ENCODE measurements around the gene ATP6V0E1.
A peak's percentile ranks its signal among the peaks of the same experiment; 100 is the strongest.

Gene ATP6V0E1

DNA sequence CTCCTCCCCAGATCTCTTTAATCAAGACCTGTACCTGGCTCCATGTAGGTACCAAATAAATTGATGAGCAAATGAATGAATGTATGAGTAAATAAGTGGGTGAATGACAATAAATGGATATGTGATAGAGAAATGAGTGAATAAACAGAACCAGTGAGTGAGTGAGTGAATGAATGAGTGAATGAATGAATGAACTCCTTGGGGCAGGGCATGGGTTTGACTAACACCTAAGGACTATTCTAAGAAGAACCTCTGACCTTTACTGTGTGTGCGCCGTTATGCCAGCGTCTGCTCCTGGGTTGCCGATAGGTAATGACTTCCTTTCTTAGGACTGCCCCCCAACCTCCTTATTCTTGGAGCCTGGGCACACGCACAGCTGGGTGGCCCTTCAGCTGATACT is 26.1 kb upstream of the ATP6V0E1 start:
- DNase-seq = no peak

DNA sequence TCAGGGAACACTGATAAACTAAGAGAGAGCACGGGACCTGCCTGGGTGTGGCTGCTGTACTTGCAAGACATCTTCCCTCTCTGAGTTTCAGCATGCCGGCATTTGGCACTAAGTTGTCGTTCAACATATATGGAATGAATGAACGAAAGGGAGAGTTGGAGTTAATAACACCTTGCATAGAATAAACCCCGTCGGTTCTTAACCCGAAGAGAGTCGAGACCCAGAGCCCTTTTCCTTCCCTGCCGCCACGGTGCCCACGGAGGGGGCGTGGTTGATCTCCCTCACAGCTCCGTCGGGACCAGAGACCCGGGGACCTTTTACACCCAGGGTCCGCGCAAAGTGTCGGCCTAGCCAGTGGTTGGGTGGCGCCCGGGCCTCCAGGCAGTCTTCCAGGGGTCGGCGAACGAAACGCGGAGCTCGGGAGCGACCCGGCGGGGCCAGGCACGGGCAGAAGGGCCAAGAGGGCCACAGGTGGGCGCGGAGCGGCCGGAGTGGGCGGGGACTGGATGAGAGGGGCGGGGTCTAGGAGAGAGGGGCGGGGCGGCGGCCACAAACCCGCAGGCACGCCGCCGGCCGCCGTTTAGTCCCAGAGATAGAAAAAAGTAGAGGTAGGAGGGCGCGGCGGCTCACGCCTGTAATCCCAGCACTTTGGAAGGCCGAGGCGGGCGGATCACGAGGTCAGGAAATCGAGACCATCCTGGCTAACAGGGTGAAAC is 25.1 kb upstream of the ATP6V0E1 start:
- DNase-seq = no peak

DNA sequence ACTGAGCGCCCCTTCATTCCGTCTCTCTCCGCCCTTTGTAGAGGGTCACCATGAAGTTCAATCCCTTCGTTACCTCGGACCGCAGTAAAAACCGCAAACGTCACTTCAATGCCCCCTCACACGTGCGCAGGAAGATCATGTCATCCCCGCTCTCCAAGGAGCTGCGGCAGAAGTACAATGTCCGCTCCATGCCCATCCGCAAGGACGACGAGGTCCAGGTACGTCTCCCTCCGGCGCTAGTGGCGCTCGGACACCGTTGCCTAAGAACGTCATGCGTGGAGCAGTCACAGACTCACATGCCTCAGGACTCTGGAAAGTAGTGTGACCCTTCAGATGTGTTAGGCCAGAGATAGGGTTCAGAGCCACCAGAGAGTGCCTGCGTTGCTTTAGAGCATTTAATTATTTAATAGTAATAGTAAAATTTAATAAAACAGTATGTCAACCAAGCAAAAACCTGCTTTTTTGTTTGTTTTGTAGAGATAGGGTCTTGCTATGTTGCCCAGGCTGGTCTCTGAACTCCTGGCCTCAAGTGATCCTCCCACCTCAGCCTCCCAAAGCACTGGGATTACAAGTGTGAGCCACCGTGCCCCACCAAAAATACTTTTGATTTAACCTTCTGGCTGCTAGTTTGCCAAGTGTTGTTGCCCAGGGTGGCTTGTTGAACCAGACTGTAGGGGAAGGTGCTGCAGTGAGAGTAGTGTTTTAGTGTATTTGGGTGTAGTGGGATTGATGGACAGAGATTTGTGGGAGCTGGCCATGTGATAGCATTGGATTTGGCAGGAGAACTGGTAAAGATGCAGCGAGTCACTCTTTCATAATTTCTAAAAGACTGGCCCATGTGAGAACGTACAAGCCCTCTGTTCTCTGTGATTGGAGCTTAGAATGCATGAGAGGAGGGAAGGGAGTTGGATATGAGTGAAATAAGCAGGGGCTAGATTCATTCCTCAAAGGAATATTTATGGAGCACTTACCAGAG is 23.5 kb upstream of the ATP6V0E1 start:
- no peak for DNase-seq

DNA sequence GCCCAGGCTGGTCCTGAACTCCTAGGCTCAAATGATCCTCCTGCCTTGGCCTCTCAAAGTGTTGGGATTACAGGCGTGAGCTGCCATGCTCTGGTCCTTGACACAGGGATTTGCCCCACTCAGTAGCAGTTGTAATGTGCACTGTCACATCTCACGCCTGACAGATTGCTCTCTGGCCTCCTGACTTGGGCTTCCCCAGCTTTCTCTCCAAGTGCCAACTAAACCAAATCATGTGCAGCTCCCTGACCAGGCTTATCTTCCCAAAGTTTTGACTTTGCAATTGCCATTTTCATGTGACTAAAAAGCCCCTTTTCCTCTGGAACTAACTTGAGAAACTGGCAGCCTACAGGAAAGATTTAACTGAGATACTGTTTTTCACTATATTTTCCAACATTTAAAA is 13.7 kb upstream of the ATP6V0E1 start:
- DNase-seq = no peak

DNA sequence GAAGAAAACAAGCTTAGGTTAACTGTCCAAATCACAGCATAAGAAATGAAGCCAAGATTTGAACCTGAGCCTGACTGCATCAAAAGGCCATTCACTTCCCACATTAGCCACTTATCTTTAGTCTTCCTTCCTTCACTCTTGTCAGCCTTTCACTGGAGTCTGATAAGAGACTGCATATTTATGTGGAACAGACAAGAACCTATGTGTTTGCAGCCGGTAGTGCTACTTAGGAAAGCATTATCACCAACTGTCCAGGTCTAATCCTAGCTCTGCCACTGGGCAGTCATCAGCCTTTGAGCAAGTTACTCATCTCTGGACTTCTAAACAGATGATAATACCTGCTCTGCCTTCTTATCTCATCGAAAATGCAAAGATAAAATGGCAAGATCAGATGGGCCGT is 12.1 kb upstream of the ATP6V0E1 start:
- no peak for DNase-seq

DNA sequence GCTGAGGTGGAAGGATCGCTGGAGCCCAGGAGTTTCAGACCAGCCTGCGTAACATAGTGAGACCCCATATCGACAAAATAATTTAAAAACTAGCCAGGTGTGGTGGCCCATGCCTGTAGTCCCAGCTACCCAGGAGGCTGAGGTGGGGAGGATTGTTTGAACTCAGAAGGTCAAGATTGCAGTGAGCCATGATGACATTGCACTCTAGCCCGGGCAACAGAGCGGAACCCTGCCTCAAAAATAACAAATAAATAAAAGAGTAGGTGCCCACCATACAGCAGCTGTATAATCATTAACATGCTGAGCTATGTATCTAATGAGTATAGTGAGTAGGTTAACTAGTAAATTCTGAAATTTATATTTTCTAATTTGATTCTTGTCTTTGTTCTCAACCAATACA is 11.0 kb upstream of the ATP6V0E1 start:
- no peak for DNase-seq

DNA sequence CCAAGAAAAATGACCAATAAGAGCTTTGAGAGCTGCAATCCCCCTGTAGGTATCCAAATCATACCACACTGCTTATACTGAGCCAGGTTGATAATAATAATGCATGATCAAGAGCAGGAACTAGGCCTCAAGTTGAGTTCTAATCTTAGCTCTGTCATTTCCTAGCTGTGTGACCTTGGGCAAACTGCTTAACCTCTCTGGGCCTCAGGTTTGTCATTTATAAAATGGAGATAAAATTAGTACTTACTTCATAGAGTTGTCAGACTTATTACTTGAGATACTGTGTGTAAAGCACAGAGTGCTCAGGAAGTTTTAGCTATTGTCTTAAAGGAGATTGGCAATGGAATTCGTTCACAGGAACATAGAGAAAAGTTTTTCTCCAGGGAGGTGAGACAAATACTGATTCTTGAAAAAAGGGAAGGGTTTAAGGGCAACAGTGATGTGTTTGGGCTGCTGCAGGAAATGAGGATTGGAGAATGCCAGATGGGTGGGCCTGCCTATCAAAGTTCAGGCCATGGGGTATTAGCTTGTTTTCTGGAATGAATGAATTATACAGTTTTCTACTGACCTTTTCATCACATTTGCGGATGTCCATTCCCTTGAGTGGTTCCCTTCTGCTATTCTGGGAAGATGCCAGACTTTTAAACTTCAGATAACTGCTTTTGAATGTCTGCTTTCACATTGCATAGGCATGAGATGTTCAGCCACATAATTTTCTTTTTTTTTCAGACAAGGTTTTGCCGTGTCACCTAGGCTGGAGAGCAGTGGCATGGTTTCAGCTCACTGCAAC is 10.2 kb upstream of the ATP6V0E1 start:
- no peak for DNase-seq

DNA sequence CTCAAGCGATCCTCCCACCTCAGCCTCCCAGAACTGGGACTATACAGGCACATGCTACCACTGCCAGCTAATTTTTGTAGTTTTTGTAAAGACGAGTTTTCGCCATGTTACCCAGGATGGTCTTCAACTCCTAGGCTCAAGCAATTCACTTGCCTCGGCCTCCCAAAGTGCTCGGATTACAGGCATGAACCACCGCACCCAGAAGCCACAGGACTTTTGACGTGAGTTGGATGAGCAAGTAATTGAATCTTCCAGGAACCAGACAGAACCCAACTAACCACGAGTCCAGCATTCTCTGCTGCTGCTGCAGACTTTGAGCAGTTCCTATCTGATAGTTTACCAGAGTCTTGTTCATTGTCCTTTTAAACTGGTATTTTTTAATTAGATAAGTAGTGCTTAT is 9.6 kb upstream of the ATP6V0E1 start:
- DNase-seq = no peak

DNA sequence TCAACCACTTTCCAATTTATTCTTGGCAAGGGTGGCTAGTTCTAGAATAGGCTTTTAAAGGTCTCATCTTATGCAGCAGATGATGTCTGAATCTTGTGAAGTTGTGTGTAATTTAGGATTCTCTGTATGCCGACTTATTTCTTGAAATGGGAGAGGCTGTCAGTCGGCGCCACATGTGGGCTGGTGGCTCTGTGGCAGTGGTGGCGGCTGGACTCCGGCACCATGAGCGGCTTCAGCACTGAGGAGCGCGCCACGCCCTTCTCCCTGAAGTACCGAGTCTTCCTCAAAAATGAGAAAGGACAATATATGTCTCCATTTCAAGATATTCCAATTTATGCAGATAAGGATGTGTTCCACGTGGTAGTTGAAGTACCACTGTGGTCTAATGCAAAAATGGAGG is 8.3 kb upstream of the ATP6V0E1 start:
- no peak for DNase-seq

DNA sequence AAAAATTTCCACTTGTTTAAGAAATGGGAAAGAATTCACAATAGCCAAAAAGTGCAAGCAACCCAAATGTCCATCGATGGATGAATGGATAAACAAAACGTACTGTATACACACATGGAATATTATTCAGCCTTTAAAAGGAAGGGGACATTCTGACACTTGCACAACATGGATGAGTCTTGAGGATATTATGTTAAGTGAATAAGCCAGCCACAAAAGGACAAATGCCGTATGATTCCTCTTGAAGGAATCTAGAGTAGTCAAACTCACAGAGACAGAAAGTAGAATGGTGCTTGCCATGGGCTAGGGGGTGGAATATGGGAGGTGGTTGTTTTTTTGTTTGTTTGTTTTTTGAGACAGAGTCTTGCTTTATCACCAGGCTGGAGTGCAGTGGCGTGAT is 3.8 kb upstream of the ATP6V0E1 start:
- no peak for DNase-seq

DNA sequence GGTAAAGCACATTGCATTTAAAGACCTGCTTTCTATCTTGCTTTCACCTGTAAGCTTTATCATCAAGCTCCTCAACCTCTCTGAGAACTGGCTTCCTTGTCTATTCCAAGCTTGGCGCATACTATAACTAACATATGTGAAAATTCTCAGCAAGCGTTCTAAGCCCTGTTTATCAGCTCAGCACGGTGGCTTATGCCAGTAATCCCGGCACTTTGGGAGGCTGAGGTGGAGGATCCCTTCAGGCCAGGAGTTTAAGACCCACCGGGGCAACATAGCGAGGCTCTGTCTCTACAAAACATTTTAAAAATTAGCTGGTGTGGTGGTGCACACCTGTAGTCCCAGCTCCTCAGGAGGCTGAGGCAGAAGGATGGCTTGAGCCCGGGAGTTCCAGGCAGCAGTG is 1.6 kb upstream of the ATP6V0E1 start:
- no peak for DNase-seq

DNA sequence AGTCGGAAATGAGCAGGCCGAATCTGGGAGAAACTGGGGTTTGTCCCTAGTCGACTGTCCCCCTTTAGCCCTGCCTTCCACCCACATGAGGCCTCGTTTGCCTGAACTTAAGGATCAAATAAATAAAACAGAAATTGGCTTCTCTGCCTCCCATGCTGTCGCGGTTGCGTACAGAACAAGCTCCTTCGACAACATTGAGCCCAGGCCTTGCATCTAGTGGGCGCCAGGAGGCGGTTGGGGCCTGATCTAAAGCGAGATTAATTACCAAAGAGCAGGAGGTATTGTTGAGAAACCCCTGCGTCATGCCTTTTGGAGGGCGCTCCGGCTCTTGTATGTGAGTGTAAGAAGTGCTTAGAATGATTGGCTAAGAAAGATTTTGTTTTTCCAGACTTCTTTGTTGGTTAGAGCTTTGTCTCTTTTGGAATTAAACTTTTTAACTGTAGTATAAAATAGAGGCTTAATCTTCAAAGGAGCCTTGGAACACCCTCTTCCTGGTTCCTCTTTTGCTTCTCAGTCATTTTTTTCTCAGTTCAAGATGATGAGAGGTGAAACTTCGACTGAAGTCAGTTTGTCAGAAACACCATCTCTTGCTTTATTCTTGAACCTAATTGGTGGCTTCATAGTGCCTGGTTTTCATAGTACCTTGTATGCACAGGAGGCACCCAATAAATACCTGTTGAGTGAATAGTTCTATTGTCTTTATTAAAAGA is 828 bp downstream of the ATP6V0E1 start:
- peak; percentile 46 for DNase-seq

DNA sequence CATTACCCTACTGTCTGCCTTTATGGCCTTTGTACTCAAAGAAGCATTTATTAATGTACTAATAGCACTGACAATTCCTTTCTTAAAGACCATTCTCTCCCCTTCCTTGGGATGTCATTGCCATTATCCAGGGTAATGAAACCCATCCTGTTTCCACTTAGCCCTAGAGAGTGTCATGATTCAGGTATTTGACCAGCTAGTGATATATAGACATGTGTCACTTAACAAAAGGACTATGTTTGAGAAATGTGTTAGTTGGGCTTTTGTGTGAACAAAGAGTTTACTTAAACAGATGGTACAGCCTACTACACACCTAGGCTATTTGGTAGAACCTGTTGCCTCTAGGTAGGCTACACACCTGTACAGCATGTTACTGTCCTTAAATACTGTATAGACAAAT is 2.0 kb downstream of the ATP6V0E1 start:
- DNase-seq = no peak

DNA sequence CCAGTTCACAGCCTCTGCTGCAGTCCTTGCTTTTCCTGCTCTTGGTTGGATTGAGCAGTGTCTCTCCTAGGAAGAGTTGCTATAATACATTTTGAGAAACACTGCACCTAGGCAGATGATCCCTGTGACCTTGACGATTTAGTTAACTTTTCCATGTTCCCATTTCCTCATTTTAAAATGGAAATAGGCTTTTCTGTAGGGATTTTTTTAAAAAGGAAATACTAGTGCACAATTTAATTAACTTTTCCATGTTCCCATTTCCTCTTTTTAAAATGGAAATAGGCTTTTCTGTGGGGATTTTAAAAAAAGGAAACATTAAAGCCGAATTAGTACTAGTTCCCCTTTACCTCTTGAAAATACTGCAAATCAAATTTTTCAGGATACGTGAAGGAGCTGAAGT is 4.7 kb downstream of the ATP6V0E1 start:
- no peak for DNase-seq

DNA sequence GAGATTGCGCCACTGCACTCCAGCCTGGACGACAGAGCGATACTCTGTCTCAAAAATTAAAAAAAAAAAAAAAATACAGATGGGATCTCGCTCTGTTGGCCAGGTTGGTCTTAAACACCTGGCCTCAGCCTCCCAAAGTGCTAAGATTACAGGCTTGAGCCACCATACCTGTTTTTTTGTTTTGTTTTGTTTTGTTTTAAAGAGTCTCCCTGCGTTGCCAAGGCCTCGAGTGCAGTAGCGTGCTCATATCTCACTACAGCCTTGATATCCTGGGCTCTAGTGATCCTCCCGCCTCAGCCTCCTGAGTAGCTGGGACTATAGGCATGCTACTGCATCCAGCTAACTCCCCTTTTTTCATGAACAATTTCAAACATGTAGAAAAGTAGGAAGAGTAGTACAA is 7.2 kb downstream of the ATP6V0E1 start:
- no peak for DNase-seq

DNA sequence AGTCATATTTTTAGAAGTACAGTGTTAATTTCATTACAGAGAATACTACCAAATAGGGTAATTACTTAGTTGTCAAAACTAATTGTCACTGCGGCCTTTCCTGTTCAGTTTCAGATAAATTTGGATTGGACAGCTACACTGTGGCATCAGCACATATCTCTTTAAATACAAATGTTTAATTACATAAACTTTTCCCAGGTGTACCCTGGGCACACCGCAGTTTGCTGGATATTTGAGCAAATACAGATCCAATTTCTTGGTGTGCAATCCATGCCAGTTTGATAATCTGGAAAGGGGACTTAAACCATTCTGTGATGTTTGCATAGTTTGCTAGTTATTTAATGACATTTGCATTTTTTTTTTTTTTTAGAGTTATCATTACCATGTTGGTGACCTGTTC is 10.8 kb downstream of the ATP6V0E1 start:
- DNase-seq = no peak

DNA sequence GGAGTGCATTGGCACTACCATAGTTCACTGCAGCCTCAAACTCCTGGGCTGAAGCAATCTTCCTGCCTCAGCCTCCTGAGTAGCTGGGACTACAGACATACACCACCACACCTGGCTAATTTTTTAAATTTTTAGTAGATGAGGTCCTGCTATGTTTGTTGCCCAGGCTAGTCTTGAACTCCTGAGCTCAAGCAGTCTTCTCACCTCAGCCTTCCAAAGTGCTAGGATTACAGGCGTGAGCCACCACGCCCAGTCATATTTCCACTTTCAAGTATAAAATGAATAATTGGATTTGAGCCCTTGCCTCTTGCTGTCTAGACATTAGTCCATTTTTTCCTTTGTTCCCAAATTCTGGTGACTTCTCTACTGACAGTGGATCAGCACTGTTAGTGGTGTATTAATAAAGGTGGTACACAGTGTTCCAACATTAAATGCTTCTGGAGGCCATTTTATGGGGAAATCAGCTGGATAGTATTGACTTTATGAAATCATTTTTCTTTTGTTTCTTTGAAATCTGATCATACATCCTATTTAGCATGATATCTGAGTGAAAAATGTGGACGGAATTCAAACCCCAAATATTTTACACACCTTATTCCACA is 15.9 kb downstream of the ATP6V0E1 start:
- no peak for DNase-seq

DNA sequence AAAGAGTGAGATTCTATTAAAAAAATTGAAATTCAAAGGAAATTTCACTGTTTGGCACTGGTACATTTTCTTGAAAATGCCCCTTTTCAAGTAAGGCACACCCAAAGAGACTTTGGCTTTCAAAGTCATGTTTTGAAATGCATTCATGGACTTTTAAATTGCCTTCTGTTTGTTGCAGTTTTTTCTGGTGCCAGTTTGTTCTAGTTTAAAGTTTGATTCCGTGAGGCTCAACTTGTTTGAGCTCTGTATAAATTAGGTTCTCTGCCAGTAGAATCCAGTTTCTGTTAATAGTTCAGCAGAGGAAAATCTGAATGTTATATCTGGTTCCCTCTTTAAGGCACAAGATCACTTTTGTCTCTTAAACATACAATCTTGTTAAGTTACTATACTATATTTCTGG is 16.4 kb downstream of the ATP6V0E1 start:
- no peak for DNase-seq

DNA sequence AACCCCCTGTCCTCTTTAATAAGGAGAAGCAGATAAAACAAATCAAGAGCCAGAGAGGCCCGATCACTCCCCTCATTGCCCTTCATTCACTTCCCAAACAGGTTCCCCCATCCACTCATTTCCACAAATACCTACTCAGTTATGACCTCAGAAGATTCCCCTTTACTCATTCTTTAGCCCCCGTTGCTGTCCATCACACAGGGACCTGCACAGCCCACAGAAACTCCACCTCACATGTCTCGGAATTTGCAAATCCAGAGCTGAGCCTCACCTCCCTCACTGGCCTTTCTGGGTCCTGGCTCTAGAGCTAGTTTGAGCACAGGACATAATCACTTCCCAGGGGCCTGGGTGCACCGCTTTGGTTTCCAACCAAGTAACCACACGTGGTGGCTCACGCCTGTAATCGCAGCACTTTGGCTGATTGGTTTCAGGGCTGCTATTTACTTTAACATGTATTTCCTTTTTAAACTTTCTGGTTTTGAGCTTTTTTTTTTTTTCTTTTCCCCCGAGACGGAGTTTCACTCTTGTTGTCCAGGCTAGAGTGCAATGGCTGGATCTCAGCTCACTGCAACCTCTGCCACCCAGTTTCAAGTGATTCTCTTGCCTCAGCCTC is 17.8 kb downstream of the ATP6V0E1 start:
- no peak for DNase-seq

DNA sequence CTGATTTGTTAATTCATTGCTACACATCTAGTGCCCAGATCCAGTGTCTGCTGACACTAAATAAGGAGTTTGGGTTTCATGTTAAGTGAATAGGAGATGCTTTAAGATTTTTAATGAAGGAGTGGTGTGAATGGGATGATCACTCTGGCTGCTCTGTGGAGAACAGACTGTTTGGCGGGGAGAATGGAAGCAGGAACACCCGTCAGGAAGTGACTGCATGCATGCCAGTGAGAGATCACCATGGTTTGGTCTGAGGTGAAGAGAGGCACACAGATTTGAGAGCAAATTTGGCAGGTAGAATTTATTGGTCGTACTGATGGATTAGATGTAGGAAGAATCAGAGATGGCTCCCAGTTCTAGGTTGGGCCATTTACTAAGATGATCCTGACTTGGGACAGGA is 19.8 kb downstream of the ATP6V0E1 start:
- DNase-seq = no peak

DNA sequence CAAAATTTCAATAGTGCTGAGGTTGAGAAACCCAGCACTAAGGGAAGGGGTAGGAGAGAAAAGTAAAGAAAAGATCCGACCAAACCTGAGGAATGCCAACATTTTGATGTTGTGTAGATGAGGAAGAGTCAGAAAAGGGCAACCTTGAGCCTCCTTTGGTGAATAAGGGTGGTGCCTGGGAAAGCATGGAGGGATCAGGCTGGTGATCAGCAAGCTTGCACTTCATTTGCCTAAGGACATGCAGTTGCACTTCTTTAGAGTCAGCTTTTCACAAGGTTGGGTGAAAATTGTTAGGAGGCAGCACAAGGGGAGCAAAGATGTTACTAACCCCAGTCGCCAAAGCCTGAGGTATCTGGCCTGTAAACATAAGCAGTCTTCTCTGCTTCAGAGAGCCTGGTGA is 20.4 kb downstream of the ATP6V0E1 start:
- DNase-seq = no peak

DNA sequence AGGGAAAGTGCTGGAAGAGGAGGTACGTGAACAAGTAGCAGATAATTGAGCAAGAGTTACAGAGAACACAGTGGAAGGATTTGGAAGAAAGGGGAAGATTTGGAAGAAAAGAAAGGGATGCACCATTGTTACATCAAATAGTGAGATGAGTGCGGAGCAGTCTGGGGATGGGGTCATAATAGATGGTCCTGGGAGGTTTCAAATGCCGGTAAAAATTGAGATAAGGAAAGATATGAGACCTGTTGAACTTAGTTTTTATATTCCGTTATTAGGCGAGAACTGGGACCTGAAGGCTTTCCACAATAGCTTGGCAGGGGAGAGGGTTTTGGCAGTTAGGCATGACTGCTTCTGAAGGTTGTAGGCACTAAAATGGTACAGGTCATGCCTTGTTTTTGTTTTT is 20.9 kb downstream of the ATP6V0E1 start:
- no peak for DNase-seq

All from NCI-H446 treated with DMSO at 0.1 percent for 48 hours (cell line).